HG03103 (cell line): ENCODE data around the gene ERO1A.
"Not testable (repeated sequence)": the region's sequence is repeated elsewhere in the genome, so short reads cannot be mapped to it uniquely, and the experiment has no call there.

ENCODE experiments used
- ATAC-seq: cut with Tn5 transposase; IDR thresholded peaks from one replicate; pipeline ENCODE4 v1.9.1; 2021; ENCODE audit warnings: low read depth; ENCODE audit not compliant: unreplicated experiment

Gene ERO1A, protein sequence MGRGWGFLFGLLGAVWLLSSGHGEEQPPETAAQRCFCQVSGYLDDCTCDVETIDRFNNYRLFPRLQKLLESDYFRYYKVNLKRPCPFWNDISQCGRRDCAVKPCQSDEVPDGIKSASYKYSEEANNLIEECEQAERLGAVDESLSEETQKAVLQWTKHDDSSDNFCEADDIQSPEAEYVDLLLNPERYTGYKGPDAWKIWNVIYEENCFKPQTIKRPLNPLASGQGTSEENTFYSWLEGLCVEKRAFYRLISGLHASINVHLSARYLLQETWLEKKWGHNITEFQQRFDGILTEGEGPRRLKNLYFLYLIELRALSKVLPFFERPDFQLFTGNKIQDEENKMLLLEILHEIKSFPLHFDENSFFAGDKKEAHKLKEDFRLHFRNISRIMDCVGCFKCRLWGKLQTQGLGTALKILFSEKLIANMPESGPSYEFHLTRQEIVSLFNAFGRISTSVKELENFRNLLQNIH

DNA sequence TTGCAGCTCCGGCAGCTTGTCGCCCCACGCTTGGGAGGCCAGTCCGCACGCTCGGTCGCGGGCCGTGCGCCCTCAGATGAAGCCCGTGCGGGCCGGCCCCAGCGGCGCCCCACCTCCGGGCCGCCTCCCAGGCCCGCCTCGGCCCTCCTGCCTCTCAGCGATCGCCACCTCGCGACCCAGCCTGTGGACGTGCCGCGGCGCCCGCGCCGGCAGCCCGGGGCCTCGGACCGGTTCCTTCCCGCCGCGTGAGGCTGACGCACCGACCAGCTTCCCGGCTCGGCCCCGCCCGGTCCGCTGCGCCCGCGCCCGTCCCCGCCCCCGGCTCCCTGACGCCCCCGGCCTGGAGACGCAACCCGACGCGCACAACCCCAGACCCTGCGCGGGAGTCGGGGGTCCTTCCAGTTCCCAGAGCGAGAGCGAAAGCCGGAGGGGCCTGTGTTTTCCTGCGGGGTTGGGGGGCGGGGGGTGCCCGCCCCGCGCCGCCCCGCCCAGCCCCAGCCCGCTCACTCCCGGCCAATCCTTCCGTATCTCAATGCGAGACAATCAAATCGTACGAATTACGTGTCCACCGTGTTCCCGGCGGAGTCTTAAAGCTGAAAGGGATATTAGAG lies at the start of gene ERO1A:
Gene ERO1A (minus strand): TSS at position 78 of the 611 bp plus-strand sequence. CDS start 77 bp downstream, at position 1.
- peak; percentile 51 for ATAC-seq

DNA sequence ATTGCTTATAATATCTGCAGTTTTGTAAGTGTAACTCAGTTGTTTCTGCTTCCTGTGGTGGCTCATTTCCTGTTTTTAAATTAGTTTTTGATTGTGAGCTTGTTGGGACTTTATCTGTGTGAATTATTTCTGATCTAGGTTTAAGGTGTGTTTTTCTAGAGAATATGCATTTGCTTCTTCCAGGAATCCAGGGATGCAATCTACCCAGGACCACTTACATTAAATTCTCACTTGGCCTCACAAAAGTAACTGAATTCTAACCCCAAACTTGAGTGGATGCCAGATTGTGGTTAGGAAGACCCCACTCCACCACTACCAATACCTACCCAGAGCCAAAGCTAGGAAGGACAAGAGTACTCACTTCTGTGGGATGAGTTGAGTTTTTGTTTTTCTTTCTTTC lies 46.5 kb upstream of the ERO1A start:
- ATAC-seq, result no peak

DNA sequence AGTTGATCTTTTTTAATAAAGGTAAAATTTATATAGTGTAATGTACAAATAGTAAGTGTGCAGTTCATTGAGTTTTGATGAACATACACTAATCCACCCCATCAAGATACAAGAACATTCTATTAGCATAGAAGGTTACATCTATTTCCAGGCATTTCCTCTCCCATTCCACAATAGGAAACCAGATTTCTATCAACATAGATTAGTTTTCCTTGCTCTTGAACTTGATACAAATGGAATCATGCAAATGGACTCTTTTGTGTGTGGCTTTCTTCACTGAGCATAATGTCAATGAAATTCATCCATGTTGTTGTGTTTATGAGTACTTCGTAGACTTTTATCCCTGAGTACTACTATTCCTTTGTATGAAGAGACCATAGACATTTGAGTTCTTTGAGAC lies 45.4 kb upstream of the ERO1A start:
- ATAC-seq, result no peak

DNA sequence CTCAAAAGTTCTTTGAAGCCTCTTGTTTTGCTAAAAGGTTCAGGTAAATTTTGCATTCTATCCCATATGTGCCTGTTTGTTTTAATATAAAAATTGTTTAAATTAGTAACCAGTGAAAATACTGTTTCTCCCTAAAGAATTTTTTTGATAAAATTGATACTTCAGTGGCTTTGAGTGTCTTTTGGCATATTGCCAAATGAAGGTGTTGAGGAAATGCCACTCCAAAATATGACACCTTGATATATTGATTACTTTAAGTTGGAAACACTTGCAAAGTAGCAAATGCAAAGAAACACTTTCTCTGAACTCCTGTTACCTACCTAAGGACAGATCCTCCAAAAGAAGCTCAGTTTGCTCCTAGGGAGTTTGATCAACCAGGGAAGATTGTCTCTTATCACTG lies 43.1 kb upstream of the ERO1A start:
- no peak for ATAC-seq

DNA sequence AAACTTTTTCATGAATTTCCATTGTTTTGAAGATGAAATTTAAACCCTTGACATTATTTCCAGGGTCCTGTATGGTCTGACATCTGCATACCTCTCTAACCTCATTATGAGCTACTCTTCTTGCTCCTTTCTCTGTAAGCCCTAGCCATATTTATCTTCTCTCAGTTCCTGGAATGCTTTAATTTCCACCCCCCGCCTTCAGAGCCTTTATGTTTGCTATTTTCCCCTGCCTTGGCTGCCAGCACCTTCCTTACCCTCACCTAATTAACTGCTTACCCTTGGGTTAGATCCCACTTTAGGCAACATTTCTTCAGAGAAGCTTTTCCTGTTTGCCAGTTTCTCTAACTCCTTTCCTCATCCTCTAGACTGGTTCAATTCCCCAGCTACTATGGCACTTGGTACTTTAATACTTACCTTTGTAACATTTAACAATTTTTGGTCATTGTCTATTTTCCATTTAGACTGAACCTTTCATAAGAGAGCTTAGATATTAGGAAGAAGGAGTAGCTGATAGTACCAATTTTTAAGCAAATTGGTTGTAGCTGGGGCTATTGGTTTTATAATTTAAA lies 40.6 kb upstream of the ERO1A start:
- no peak for ATAC-seq

DNA sequence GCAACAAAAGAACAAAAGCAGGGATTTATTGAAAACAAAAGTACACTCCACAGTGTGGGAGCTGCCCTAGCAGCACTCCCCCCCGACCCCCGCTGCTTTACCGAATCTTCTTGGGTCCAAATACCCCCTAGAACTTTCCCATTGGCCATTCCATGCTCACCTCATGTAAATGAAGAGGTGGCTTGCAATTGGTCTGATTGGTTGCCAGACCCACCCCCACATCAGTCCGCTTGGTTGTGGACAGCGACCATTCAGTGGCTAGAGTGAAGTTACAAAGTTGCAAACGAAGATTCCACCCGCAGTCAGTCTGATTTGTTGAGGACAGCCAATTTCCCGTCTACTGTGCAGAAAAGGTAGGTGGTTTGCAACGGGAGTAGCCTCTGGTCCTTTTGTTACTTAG lies 38.5 kb upstream of the ERO1A start:
- no peak for ATAC-seq

DNA sequence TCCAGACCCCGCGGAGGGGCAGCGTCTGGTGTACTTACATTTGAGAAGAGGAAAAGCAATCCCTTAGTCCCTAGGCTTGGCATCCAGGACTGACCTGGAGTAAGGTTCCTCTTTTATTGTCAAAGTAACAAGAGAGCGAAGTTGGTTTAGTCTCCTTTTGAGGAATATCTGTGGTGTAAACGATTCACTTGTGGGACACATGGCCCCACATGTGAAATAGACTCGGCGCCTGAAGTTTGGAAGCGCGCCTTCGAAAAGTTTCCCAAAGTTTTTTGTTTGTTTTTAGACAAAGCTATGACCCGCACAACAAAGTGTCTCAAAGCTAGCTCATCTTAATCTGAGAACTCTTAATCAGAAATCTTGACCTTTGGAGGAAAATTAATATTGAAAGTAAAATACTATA lies 35.4 kb upstream of the ERO1A start:
- no peak for ATAC-seq

DNA sequence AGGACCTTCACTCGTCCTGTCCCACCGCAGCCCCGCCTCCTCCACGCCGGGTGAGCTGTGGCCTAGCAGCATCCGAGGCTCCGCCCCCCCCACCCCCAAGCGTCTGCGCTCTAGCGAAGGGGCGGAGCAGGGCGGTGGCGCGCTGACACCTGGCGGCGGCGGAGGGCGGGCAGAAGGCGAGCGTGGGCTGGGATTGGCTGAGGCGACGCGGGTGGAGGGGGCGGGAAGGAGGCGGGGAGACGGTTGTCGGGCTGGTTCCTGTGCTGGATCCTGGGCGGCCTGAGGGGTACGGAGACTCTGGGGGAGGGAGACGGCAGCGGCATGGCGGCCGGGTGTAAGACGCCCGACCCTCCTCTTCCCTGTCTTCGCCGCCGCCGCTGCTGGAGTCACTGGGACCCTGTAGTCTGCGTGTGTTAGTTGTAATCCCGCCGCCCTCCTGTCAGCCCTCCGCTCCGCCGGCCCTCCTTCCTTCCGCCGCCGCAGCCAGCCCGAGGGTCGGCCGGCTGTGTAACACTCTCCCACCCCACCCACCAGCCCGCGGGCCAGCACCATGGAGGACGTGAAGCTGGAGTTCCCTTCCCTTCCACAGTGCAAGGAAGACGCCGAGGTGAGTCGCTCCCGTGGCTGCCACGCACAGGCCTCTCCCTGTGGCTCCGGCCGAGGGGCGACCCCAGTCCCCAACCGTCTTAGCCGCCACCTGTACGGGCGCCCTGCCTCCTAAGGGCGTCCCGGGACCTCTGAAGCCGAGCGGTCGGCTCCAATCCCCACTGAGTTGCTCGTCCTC lies 34.8 kb upstream of the ERO1A start, which contains the start of gene STYX:
Gene STYX (plus strand): TSS at position 242 of the 784 bp plus-strand sequence. CDS start 309 bp downstream, at position 551.
- peak; percentile 91 for ATAC-seq

DNA sequence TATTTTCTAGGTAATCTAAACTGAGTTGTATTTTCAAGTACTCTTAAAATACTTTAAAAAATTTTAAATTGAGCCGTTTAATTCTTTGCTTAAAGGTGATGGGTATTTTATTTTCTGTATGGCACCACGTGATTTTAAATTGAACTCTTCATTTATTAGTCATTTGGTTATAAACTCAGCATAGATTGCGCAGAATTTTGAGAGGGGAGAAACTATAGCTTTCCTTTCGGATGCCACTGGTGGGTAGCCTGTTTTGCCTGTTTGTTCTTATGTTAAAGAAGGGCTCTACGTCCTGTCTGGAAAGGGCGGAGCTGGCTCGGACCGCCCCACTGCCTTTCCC lies 34.2 kb upstream of the ERO1A start:
- no peak for ATAC-seq

DNA sequence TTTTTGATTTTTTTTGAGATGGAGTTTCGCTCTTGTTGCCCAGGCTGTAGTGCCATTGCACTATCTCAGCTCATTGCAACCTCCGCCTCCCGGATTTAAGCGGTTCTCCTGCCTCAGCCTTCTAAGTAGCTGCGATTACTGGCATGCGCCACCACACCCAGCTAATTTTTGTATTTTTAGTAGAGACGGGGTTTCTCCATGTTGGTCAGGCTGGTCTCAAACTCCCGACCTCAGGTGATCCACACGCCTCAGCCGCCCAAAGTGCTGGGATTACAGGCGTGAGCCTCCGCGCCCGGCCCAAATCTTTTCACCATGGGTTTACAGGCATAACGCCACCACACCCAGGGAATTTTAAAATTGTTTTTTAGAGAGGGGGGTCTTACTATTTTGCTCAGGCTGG lies 33.7 kb upstream of the ERO1A start:
- not testable (repeated sequence) for ATAC-seq

DNA sequence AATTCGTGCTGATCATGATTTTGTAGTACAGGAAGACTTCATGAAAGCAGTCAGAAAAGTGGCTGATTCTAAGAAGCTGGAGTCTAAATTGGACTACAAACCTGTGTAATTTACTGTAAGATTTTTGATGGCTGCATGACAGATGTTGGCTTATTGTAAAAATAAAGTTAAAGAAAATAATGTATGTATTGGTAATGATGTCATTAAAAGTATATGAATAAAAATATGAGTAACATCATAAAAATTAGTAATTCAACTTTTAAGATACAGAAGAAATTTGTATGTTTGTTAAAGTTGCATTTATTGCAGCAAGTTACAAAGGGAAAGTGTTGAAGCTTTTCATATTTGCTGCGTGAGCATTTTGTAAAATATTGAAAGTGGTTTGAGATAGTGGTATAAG lies 32.2 kb upstream of the ERO1A start:
- ATAC-seq, result not testable (repeated sequence)

DNA sequence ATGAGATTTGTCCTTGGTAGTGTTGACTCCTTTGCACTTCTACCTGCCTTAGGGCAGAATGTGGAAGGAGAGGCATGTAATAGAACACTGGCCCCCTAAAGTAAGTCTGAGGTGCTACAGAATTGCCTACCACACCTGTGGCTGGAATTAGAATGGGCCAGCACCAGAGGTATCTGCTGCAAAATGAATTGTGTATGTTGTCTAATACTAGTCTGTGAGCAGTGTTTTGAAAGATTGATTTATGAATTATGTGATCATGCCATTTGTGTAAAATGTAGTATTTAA lies 28.9 kb upstream of the ERO1A start:
- ATAC-seq, result no peak

DNA sequence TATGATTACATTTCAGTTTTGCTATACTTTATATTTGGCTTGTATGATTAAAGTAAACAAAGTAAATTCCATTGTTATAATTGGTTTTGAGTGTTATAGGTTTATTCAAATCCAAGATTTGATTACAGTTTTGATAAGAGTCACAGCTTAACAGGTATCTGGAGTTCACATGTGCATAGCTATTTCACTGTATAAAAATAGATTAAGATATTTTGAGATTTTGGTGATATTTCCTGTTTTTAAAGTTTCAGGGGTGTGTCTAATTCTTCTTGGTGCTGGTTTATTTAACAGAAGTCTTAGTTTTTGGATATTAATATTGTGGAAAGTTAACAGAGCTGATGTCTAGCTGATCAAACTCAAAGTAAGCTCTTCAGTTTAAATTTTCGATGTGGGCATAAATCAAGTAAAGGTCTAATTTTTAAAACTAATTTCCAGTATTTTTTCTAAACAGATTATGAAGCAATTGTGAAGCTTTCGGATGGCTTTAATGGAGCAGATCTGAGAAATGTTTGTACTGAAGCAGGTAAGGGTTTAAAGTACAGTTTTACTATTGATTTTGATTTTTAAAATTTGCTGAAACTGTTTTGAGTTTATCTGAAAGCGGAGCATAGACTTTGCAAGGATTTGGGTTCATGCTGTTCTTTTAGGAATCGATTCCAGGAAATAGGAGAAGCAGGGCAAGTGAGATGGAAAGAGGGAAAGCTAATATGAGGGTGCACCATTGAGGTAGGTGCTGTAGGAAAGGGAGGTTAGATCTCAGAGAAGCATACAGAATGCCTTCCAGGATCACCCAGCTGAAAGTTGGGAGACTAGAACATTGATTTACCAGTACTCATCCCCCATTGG lies 28.4 kb upstream of the ERO1A start:
- ATAC-seq, result no peak

DNA sequence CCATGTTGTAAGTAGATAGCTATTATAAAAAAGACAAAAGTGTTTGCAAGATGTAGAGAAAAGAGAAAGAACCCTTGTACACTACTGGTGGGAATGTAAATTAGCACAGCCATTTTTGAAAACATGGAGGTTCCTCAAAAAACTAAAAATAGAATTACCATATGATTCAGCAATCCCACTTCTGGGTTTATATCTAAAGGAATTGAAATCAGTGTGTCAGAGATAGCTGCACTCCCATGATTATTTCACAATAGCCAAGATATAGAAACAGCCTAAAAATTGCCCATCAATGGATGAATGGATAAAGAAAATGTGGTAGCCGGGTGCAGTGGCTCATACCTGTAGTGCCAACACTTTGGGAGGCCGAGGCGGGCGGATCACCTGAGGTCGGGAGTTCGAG lies 20.8 kb upstream of the ERO1A start:
- no peak for ATAC-seq

DNA sequence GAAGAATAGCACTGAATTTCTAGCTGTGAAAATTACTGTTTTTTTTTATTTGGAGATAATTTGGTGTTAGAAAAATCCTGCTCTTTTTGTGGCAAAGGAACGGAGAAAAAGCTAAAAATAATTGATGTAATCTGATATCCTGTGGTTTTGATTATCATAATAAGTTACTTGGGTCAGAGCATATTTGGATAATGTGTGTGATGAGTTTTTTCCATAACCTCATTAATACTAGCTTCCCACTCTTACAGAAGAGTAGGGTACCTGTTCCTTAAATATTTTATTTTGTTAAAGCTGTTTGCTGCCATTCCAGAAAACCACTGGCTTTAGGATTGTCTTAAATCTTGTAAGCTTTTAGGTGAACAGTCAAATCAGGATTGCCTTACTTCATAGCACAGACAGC lies 16.3 kb upstream of the ERO1A start:
- no peak for ATAC-seq

DNA sequence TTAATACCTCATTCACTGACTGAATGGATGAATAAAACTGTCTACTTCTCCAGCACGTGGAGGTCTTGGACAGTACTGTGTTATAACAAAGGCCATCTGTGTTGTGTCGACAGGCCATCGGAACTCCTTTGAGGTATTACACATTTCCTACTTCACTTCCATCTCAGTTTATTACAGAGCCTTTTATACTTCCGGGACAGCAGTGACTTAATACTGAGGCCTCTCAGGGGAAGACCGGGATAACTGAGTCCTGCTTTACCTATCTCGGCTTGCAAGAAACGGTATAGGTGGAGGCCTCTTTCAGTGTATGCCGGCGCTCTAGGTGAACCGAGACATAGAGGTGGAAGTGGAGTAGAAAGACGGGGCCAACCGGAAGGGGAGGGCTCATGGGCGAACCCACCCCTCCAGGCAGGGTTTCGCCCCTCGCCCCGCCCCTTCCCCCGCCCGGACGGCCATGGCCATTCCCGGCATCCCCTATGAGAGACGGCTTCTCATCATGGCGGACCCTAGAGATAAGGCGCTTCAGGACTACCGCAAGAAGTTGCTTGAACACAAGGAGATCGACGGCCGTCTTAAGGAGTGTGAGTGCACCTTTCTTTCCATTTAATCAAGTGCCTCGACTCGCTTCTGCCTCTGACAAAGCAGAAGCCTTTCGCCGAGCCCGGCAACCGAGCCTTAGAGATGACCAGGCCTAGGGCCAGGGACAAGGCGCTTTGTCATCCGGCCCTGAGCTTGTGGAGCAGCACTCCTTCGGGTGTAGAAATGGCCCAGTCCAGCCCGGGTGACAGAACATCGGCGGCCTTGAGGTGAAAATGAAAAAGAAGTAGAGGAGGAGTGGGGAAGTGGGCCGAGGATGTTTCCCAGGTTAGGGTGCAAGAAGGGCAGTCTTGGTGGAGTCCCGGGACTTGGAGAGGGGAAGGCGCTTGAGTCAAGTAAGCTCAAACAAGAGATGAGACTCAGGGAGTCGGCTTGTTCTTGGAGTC lies 11.7 kb upstream of the ERO1A start, which contains the start of gene PSMC6:
Gene PSMC6 (plus strand): TSS at position 477 of the 983 bp plus-strand sequence. CDS start 20 bp downstream, at position 497.
- peak; percentile 98 for ATAC-seq

DNA sequence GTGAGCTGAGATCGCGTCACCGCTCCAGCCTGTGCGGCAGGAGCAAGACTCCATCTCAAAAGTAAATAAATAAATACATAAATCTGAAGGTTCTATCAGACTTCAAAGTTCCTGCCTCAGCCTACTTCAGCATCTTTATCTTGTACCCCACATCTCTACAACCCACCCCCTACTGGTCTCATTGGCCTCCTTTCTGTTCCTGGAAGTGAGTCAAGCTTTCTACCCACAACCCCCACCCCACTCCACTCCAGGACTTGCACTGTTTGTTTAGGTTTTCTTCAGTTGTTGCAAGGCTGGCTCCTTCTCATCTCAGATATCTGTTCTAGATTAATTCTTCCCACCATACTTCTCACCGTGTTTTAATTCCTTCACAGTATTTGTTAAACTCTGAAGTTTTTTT lies 10.9 kb upstream of the ERO1A start:
- no peak for ATAC-seq

DNA sequence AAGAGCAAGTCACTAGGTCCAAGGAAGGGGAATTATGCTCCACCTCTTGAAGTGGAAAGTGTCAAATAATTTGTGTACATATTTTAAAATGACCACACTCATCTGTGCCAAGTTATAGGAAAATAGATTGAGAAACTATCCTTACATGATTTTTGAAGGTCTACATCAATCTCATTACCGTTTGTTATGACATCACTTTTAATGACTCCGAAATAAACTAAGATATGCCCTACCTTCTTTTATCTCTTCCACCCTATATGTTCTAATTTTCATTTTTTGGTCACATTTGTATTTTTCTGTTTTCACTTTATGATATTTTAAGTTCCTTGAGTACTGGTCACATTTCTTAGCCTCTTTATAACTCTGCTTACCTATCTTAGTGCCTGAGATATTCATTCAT lies 8.3 kb upstream of the ERO1A start:
- no peak for ATAC-seq

DNA sequence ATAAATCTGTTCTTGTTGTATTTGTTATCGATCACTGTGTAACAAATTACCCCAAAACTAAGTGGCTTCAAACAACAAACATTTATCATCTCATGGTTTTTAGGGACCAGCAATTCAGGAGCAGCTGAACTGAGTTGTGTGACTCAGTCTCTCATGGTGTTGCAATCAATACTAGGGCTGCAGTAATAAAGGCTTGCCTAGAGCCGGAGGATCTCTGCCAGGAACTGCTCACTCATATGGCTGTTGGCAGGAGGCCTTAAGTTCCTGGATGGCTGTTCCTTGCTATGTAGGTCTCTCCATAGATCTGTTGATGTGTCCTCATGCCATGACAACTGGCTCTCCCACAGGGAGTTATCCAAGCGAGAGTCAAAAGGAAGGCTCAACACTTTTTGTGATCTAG lies 7.9 kb upstream of the ERO1A start:
- no peak for ATAC-seq
